DMS114 treated with DMSO at 0.1 percent for 48 hours (cell line): ENCODE results near the gene CASKIN1.
"Not testable (repeated sequence)": the region's sequence is repeated elsewhere in the genome, so short reads cannot be mapped to it uniquely, and the experiment has no call there.

Experiments used
- DNase-seq: peaks from one replicate; lab custom pipeline; 2025; ENCODE audit not compliant: unreplicated experiment; lab: John Stamatoyannopoulos, UW

CASKIN1 gene

GRCh38 chr16:2196162-2196980 lies at the start of gene CASKIN1:
Gene CASKIN1 (minus strand): TSS chr16:2196605. CDS start chr16:2196432, 173 bp downstream.
- no peak for DNase-seq

GRCh38 chr16:2244926-2245795 lies 48.8 kb upstream of the CASKIN1 start:
- DNase-seq, result no peak

GRCh38 chr16:2244301-2244700 lies 47.9 kb upstream of the CASKIN1 start:
- no peak for DNase-seq

- DNase-seq, result no peak
These were observed 47.4 kb upstream of the CASKIN1 start for GRCh38 chr16:2243781-2244180.

- no peak for DNase-seq
These were observed 46.7 kb upstream of the CASKIN1 start for GRCh38 chr16:2243031-2243528.

- no peak for DNase-seq
These were observed 46.2 kb upstream of the CASKIN1 start for GRCh38 chr16:2242598-2242997.

GRCh38 chr16:2240331-2240730 lies 43.9 kb upstream of the CASKIN1 start:
- not testable (repeated sequence) for DNase-seq

- no peak for DNase-seq
These were observed 42.7 kb upstream of the CASKIN1 start for GRCh38 chr16:2238838-2239675.

GRCh38 chr16:2238150-2238837 lies 41.9 kb upstream of the CASKIN1 start:
- DNase-seq, result no peak

- DNase-seq, result no peak
These were observed 41.2 kb upstream of the CASKIN1 start for GRCh38 chr16:2237493-2238149.

GRCh38 chr16:2237102-2237482 lies 40.7 kb upstream of the CASKIN1 start:
- no peak for DNase-seq

GRCh38 chr16:2236337-2237101 lies 40.1 kb upstream of the CASKIN1 start, which contains the start of gene DNASE1L2:
Gene DNASE1L2 (plus strand): TSS chr16:2236444. CDS start chr16:2236817, 373 bp downstream.
- DNase-seq, result no peak

- no peak for DNase-seq
These were observed 39.4 kb upstream of the CASKIN1 start for GRCh38 chr16:2235695-2236336.

- no peak for DNase-seq
These were observed 38.8 kb upstream of the CASKIN1 start for GRCh38 chr16:2235234-2235651.

GRCh38 chr16:2234813-2235170 lies 38.4 kb upstream of the CASKIN1 start:
- no peak for DNase-seq

GRCh38 chr16:2233872-2234812 lies 37.7 kb upstream of the CASKIN1 start:
- DNase-seq, result no peak

- no peak for DNase-seq
These were observed 36.8 kb upstream of the CASKIN1 start for GRCh38 chr16:2233046-2233775.
